GM12865 (cell line): ENCODE data around the gene TMEM186.

Experiments used
- DNase-seq: peaks from one replicate; pipeline ENCODE4 v3.0.0; 2010; ENCODE audit warnings: low read depth
- H3K4me3 ChIP-seq: 2 replicates; pipeline ENCODE4 v1.5.1; 2011; ENCODE audit warnings: mild to moderate bottlenecking, low read depth, low read length, control low read depth
- TF ChIP-seq, protein P1 (sequence below): IDR thresholded peaks from 2 replicates; pipeline ENCODE4 v1.5.1; 2011; ENCODE audit warnings: low read length, control low read depth, low read depth, inconsistent platforms; ENCODE audit not compliant: insufficient read depth; ENCODE audit errors: missing control alignments

Gene TMEM186

GRCh38 chr16:8781797-8782196 is 15.6 kb downstream of the TMEM186 start:
- no peak overlapping the region for H3K4me3 ChIP-seq
- TF ChIP-seq, protein P1, sequence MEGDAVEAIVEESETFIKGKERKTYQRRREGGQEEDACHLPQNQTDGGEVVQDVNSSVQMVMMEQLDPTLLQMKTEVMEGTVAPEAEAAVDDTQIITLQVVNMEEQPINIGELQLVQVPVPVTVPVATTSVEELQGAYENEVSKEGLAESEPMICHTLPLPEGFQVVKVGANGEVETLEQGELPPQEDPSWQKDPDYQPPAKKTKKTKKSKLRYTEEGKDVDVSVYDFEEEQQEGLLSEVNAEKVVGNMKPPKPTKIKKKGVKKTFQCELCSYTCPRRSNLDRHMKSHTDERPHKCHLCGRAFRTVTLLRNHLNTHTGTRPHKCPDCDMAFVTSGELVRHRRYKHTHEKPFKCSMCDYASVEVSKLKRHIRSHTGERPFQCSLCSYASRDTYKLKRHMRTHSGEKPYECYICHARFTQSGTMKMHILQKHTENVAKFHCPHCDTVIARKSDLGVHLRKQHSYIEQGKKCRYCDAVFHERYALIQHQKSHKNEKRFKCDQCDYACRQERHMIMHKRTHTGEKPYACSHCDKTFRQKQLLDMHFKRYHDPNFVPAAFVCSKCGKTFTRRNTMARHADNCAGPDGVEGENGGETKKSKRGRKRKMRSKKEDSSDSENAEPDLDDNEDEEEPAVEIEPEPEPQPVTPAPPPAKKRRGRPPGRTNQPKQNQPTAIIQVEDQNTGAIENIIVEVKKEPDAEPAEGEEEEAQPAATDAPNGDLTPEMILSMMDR, result no peak
- DNase-seq, result no peak

DNA sequence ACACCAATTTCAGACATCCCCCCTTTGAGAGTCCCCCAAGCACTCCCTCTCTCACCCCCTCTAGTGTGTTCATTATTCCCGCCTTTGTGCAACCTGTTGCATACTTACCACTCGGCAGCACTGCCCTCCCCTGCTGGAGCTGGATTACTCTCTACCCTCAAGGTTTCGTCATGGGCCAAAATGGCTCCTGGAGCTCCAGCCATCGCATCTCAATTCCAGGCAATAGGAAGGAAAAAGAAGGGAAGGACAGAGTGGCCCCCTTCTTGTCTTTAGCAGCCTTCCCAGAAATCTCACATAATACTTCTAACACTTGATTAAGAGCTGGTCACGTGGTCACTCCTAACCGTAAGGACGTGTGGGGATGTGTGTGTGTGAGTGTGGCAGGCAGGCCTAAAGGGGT is 20.2 kb downstream of the TMEM186 start:
- H3K4me3 ChIP-seq, result no peak overlapping the region
- TF ChIP-seq, protein P1, result no peak
- no peak for DNase-seq

DNA sequence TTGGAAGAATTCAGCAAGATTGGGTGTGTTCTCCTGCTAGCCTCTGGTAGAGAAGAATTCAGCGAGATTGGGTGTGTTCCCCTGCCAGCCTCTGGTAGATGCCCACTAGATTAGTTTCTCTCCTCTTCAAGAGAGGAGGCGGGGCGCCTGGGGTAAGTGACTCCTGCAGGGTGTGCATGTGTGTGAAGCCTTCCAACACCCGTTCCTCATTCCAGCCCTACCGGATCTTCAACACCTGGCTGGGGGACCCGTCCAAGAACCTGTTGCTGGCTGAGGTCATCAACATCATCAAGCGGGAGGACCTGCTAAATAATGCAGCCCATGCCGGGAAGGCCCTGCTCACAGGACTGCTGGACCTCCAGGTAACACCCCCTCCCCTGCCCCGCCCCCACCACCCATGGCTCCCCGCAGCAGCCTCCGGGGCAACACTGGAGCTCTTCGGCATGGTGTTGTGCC is 21.3 kb downstream of the TMEM186 start:
- TF ChIP-seq, protein P1, result no peak
- H3K4me3 ChIP-seq, result no peak overlapping the region
- no peak for DNase-seq

DNA sequence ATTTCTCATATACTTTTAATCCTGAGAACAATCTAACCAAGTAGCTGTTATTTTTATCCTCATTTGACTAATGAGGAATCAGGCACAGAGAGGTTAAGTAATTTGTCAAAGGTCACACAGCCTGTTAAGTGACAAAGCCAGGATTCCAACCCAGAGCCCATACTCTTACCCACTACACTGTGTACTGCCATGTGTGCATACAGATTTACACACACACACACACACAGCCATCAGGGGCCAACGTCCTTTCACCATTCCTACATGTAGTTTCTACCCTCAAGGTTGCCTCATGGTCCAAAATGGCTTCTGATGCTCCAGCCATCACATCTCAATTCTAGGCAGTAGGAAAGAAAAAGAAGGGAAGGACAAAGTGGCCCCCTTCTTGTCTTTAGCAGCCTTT is 22.1 kb downstream of the TMEM186 start:
- TF ChIP-seq, protein P1, result no peak
- DNase-seq, result no peak
- H3K4me3 ChIP-seq, result no peak overlapping the region

- TF ChIP-seq, protein P1, result no peak
- H3K4me3 ChIP-seq, result no peak overlapping the region
- no peak for DNase-seq
These were observed 23.2 kb downstream of the TMEM186 start for GRCh38 chr16:8774208-8774607.

DNA sequence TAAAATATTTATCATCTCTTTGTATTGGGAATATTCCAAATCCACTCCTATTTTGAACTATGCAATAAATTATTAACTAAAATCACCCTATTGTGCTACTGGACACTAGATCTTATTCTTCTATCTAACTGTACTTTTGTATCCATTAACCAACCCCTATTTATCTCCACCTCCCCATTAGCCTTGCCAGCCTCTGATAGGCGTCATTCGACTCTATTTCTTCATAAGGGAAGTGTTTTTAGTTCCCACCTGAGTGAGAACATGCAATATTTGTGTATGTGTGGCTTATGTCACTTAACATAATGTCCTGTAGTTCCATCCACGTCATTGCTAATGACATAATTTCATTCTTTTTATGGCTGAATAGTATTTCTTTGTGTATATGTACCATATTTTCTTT is 23.9 kb downstream of the TMEM186 start:
- no peak for DNase-seq
- TF ChIP-seq, protein P1, result no peak
- H3K4me3 ChIP-seq, result no peak overlapping the region

- no peak for DNase-seq
- no peak overlapping the region for H3K4me3 ChIP-seq
- TF ChIP-seq, protein P1, result no peak
These were observed 28.7 kb downstream of the TMEM186 start for GRCh38 chr16:8768692-8769091.
